Keratinocyte (primary cell): ENCODE measurements around the gene OR5L1.

Experiments
- EZH2 ChIP-seq: IDR thresholded peaks from one replicate; pipeline ENCODE4 v1.6.1; 2012; ENCODE audit warnings: inconsistent platforms, mild to moderate bottlenecking, low read length, moderate library complexity
- TF ChIP-seq, protein P1 (sequence below), 3 experiments: IDR thresholded peaks in 1 of 3; conservative IDR thresholded peaks in 1 of 3; optimal IDR thresholded peaks in 1 of 3; 2 replicates in 2 of 3; 3 replicates in 1 of 3; pipeline versions ENCODE3 to v1.5.1; 2011; ENCODE audit warnings: low read length in 3 of 3, mild to moderate bottlenecking in 3 of 3, moderate library complexity in 2 of 3, control low read depth in 1 of 3, inconsistent platforms in 1 of 3; ENCODE audit not compliant: insufficient read depth in 2 of 3; ENCODE audit errors: extremely low read depth in 1 of 3

DNA sequence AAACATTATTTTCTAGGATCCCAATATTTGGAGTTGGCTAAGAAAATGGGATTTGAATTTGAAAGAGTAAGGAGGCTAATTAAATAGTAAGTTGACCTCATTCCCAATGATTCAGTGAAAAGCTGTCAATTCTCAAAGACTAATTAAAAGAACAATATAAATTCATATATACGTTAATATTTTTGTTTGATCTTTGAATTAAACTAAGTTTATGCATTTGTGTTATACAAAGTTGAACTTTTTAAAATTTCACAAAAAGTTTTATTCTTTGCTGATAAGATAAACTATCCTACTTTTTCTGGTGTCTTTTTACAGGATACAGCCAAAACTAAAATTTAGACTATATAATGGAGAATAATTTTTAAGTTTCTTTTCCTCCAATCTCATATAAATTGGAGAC is at the start of gene OR5L1:
- TF ChIP-seq, protein P1, sequence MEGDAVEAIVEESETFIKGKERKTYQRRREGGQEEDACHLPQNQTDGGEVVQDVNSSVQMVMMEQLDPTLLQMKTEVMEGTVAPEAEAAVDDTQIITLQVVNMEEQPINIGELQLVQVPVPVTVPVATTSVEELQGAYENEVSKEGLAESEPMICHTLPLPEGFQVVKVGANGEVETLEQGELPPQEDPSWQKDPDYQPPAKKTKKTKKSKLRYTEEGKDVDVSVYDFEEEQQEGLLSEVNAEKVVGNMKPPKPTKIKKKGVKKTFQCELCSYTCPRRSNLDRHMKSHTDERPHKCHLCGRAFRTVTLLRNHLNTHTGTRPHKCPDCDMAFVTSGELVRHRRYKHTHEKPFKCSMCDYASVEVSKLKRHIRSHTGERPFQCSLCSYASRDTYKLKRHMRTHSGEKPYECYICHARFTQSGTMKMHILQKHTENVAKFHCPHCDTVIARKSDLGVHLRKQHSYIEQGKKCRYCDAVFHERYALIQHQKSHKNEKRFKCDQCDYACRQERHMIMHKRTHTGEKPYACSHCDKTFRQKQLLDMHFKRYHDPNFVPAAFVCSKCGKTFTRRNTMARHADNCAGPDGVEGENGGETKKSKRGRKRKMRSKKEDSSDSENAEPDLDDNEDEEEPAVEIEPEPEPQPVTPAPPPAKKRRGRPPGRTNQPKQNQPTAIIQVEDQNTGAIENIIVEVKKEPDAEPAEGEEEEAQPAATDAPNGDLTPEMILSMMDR (optimal IDR thresholded peaks at IDR 0.05 in 1 of 3, IDR thresholded peaks at IDR 0.05 in 1 of 3, conservative IDR thresholded peaks at IDR 0.05 in 1 of 3; ENCODE audit: extremely low read depth in 1 of 3, insufficient read depth in 2 of 3, low read length in 3 of 3), result no peak
- TF ChIP-seq EZH2, result no peak
